Mammary epithelial cell (primary cell): ENCODE measurements around the gene ABHD15.

Source experiments
- CTCF ChIP-seq, 2 donors: IDR thresholded peaks in 1 of 2; conservative IDR thresholded peaks in 1 of 2; 2 replicates each; pipeline ENCODE4 v1.5.1; 2011 to 2012; ENCODE audit warnings: inconsistent platforms in 2 of 2, low read length in 2 of 2, mild to moderate bottlenecking in 2 of 2, control low read depth in 1 of 2, low read depth in 1 of 2; ENCODE audit not compliant: insufficient read depth in 1 of 2; ENCODE audit errors: extremely low read depth in 1 of 2
- EZH2 ChIP-seq: IDR thresholded peaks from 2 replicates; pipeline ENCODE4 v1.6.1; 2012; ENCODE audit warnings: low read length, inconsistent platforms, borderline replicate concordance

GRCh38 chr17:29563816-29564215, 3.0 kb downstream of the ABHD15 start:
- no peak for TF ChIP-seq CTCF (conservative IDR thresholded peaks at IDR 0.05 in 1 of 2, IDR thresholded peaks at IDR 0.05 in 1 of 2; ENCODE audit: extremely low read depth in 1 of 2, insufficient read depth in 1 of 2, low read depth in 1 of 2, low read length in 2 of 2)
- TF ChIP-seq EZH2, result no peak
